OCI-LY3 (cell line): ENCODE results near the gene NQO1.

Experiments used
- CTCF ChIP-seq: fragments of 200-600, 300-600 bp; sonication (generic); IDR thresholded peaks from 2 replicates; pipeline ENCODE4 v1.5.1; 2014; ENCODE audit warnings: antibody characterized with exemption, low read length, low read depth
- EZH2phosphoT487 ChIP-seq: fragments of 200-600 bp; shearing (Covaris generic); IDR thresholded peaks from 2 replicates; pipeline ENCODE4 v1.6.1; 2018; ENCODE audit warnings: antibody characterized with exemption, mixed run types, low read depth

- TF ChIP-seq CTCF (no peak), EZH2phosphoT487 (no peak)
Measured at GRCh38 chr16:69662901-69663300, 63.5 kb downstream of the NQO1 start.
